Measurements from ENCODE around the gene GCC2.

DNA sequence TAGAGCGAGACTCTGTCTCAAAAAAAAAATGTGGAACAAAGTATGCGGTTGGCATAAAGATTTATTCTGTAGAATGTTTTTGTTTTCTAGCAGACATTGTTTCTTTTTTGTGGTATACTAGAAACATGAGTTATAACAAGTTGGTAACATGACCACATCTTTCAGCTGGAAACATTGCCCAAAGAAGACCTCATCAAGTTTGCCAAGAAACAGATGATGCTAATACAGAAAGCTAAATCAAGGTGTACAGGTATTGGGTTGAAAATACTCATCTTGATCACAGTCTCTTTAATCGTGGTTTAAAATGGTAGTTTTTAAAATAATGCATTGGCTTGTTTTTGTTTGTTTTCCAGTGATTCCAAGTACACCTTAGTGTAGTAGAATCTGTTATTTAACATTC, 1.9 kb downstream of the GCC2 start:
- TF ChIP-seq, protein P1, sequence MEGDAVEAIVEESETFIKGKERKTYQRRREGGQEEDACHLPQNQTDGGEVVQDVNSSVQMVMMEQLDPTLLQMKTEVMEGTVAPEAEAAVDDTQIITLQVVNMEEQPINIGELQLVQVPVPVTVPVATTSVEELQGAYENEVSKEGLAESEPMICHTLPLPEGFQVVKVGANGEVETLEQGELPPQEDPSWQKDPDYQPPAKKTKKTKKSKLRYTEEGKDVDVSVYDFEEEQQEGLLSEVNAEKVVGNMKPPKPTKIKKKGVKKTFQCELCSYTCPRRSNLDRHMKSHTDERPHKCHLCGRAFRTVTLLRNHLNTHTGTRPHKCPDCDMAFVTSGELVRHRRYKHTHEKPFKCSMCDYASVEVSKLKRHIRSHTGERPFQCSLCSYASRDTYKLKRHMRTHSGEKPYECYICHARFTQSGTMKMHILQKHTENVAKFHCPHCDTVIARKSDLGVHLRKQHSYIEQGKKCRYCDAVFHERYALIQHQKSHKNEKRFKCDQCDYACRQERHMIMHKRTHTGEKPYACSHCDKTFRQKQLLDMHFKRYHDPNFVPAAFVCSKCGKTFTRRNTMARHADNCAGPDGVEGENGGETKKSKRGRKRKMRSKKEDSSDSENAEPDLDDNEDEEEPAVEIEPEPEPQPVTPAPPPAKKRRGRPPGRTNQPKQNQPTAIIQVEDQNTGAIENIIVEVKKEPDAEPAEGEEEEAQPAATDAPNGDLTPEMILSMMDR (IDR thresholded peaks at IDR 0.05), result no peak
- no peak for TF ChIP-seq ZFX (IDR thresholded peaks at IDR 0.05; ENCODE audit: borderline replicate concordance)
